ENCODE measurements around the gene OOSP3.
"Not testable (repeated sequence)": the region's sequence is repeated elsewhere in the genome, so short reads cannot be mapped to it uniquely, and the experiment has no call there.

- TF ChIP-seq ELF1 (IDR thresholded peaks at IDR 0.05; ENCODE audit: borderline replicate concordance, low read depth); YY1 (IDR thresholded peaks at IDR 0.05; ENCODE audit: extremely low read depth, insufficient replicate concordance, low read depth, low read length); POLR2A (IDR thresholded peaks at IDR 0.05; ENCODE audit: borderline replicate concordance, extremely low read depth, insufficient read depth, insufficient read length); CTCF (IDR thresholded peaks at IDR 0.05 in 2 of 3, conservative IDR thresholded peaks at IDR 0.05 in 1 of 3; ENCODE audit: borderline replicate concordance in 1 of 3, insufficient read depth in 1 of 3, low read depth in 2 of 3, low read length in 2 of 3); RAD21 (IDR thresholded peaks at IDR 0.05; ENCODE audit: low read depth); POLR2AphosphoS5 (IDR thresholded peaks at IDR 0.05; ENCODE audit: low read depth, low read length); REST (IDR thresholded peaks at IDR 0.05; ENCODE audit: low read depth); SP1 (IDR thresholded peaks at IDR 0.05; ENCODE audit: low read depth); CEBPB (IDR thresholded peaks at IDR 0.05; ENCODE audit: low read depth); EZH2 (IDR thresholded peaks at IDR 0.05); ATF3 (IDR thresholded peaks at IDR 0.05): not testable (repeated sequence)
Measured at GRCh38 chr11:59849551-59849950, 29.0 kb upstream of the OOSP3 start.
